Panc1 (cell line): ENCODE measurements around the gene CACNA2D3.

Source experiments
- CTCF ChIP-seq: fragments of 450-650 bp; IDR thresholded peaks from 2 replicates; pipeline ENCODE4 v1.5.1; 2017; ENCODE audit warnings: mild to moderate bottlenecking
- POLR2AphosphoS5 ChIP-seq: IDR thresholded peaks from 2 replicates; pipeline ENCODE4 v1.6.1; 2012; ENCODE audit warnings: mild to moderate bottlenecking, low read depth, low read length, moderate library complexity
- REST ChIP-seq, 2 experiments: IDR thresholded peaks; 2 replicates each; pipeline ENCODE4 v1.6.1; 2011 to 2012; ENCODE audit warnings: low read depth in 2 of 2, control low read depth in 1 of 2, low read length in 1 of 2, mild to moderate bottlenecking in 1 of 2, moderate library complexity in 1 of 2; ENCODE audit not compliant: insufficient read depth in 1 of 2
- SIN3A ChIP-seq: IDR thresholded peaks from 2 replicates; pipeline ENCODE4 v1.6.1; 2012; ENCODE audit warnings: low read depth, mild to moderate bottlenecking, low read length, moderate library complexity, borderline replicate concordance; ENCODE audit not compliant: insufficient read depth
- TCF7L2 ChIP-seq: IDR thresholded peaks from 2 replicates; pipeline ENCODE4 v1.6.1; 2011; ENCODE audit warnings: mild to moderate bottlenecking, low read depth, low read length, inconsistent platforms

GRCh38 chr3:54131890-54132289, 9.5 kb downstream of the CACNA2D3 start:
- no peak for TF ChIP-seq POLR2AphosphoS5
- TF ChIP-seq CTCF, result no peak
- TF ChIP-seq SIN3A, result no peak
- no peak for TF ChIP-seq REST (IDR thresholded peaks at IDR 0.05; ENCODE audit: insufficient read depth in 1 of 2, low read depth in 2 of 2, low read length in 1 of 2)
- no peak for TF ChIP-seq TCF7L2
